ENCODE results near the gene ZNF729.
"Not testable (repeated sequence)": the region's sequence is repeated elsewhere in the genome, so short reads cannot be mapped to it uniquely, and the experiment has no call there.

ZNF729 gene

DNA sequence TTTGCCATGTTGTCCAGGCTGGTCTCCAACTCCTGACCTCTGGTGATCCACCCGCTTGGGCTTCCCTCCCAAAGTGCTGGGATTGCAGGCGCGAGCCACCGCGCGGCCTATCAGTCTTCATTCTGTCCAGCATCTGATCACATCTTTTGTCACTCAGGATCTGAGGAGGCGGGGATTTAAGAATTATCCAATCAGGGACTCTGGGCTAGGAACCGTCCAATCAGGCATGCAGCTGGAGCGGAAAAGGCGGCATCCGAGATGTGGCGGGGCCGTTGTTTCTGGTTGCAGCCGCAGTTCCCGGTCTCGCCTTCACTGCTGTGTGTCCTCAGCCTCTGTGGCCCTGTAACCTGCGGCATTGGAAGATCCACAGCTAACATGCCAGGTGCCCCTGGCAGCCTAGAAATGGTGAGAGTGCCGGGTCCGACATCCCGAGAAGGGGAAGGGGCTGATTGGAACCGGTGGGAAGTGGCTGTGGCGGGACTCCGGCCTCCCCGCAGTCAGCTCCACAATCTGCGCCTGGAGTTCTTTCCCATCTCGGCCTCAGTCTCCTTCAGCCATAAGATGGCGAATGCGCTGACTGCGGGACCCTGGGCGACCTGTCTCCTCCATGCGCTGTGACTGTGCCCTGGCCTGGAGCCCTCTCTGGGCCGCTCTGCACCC, at the start of gene ZNF729:
Gene ZNF729 (plus strand): TSS at position 291 of the 660 bp plus-strand sequence. CDS start 85 bp downstream, at position 376.
- no peak for FAIRE-seq
- peak; percentile 10 for DNase-seq (ENCODE audit: insufficient read length, low spot score)

DNA sequence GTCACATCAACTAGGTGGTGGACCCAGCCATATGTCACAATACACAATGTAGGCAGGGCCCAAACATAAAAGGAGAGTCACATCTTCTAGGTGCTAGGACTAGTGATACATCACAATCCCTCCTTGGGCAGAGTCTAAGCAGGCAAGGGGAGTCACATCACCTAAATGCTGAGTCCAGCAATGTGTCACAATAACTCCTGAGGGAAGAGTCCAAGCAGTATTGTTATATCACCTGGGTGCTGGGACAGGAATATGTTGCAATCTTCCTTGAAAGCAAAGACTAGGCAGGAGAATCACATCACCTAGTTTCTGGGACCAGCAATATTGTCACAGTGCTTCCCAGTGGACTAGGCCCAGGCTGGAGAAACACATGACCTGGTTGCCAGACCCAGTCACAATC, 29.4 kb upstream of the ZNF729 start:
- DNase-seq (ENCODE audit: insufficient read length, low spot score): no peak
- FAIRE-seq: no peak

DNA sequence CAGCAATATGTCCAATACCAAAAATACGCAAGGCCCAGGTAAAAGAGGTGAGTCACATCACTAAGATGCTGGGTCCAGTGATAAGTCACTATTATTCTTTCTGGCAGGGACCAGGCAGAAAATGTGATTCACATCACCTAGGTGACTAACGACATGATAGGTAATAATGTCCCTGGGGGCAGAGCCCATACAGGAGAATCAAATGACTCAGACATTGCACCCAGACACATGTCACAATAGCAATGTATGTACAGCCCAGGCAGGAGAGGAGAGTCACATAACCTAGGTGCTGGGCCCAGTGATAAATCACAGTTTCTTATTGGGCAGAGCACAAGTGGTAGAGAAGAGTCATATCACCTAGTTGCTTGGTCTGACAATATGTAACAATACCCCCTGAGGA, 28.9 kb upstream of the ZNF729 start:
- DNase-seq (ENCODE audit: insufficient read length, low spot score) (no peak), FAIRE-seq (no peak)

DNA sequence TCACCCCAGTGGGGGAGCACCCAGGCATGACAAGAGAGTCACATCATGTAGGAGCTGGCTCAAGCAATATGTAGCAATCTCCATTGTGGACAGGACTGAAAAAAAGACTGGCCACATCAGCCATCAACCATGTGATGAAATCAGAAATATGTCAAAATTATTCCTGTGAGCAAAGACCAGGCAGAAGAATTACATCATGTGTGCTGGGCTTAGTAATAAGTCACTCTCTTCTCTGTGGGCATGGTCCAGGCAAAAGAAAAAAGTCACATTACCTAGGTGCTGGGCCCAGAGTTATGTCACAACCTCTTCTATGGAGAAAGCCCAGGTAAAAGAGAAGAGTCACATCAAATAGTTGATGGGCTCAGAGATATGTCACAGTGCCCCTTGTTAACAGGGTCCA, 28.3 kb upstream of the ZNF729 start:
- DNase-seq (ENCODE audit: insufficient read length, low spot score): no peak
- no peak for FAIRE-seq

DNA sequence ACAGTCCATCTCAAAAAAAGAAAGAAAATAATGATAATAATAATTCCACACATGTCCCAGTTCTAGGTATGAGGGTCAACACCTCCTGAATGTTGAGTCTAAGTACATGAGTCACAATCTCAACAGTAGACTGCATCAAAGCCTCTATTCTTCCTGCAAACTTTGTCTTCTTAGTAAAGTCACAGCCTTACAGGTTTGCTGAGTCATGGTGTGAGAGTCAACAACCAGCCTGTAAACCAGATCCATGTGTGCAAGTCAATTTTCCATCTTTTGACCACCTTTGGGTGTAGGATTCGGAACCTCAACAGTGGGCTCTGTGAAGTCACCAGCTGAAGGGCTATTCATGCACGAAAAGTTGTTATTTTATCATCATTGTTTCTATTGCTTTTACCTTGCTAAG, 25.7 kb upstream of the ZNF729 start:
- FAIRE-seq (no peak), DNase-seq (ENCODE audit: insufficient read length, low spot score) (no peak)

DNA sequence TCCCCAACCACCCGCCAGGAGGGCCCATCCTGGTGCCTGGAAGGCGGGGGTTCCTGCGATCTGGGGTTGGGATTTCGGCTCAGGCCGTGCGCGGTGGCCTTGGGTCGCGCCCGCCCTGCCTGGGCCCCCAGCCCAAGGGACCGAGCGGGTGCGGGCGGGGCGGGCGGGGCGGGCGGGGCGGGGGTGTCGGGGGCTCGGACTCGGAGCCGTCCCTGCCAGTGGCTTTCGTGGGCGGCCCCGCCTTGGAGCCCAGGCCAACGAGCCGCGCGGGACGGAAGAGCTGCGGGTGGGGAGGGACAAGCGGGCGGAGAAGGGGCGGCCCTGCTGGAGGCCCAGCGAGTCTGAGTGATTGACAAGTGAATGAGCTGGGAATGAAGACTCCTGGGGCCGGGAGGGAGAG, 24.6 kb upstream of the ZNF729 start:
- no peak for FAIRE-seq
- no peak for DNase-seq (ENCODE audit: insufficient read length, low spot score)

DNA sequence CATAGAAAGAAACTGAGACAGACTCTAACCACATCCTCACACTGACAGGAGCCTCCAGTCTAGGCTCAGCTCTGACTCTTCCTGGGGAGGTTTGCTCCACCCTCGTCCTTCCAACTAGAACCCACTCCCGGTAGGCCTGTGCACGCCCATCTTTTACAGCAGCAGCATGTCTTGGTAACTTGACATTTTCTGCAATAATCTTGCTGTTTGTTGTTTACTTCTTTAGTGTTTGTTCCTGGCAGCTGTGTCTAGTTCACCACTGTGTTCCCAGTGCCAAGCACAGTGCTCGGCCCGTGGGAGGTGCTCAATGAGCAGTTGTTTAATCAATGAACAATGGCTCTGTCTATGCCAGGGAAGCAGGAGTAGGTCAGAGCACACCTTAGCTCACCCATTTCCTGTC, 23.1 kb upstream of the ZNF729 start:
- FAIRE-seq (no peak), DNase-seq (ENCODE audit: insufficient read length, low spot score) (no peak)

DNA sequence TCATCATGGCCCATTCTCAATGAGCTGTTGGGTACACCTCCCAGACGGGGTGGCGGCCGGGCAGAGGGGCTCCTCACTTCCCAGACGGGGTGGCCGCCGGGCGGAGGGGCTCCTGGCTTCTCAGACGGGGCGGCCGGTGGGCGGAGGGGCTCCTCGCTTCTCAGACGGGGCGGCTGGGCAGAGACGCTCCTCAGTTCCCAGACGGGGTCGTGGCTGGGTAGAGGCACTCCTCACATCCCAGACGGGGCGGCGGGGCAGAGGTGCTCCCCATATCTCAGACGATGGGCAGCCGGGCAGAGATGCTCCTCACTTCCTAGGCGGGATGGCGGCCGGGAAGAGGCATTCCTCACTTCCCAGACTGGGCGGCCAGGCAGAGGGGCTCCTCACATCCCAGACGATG, 35.3 kb downstream of the ZNF729 start:
- not testable (repeated sequence) for FAIRE-seq

DNA sequence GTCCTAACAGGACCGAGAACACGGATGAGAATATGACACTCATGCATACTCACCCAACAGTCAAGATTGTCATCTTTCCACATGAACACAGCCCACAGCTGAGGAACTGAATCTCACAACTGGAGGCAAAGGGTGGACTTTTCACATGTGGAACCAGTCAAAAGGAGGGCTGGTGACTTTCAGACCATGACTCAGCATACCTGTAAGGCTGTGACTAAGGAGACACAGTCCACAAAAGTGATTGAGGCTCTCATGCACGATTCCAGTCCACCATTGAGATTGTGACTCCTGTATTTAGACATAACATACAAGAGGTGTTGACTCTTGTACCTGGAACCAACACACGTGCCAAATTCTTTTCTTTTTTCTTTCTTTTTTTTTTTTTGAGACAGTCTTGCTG, 40.0 kb downstream of the ZNF729 start:
- no peak for DNase-seq (ENCODE audit: insufficient read length, low spot score)
- no peak for FAIRE-seq

More for the DNA sequence above, 35.3 kb downstream of the ZNF729 start:
- DNase-seq (ENCODE audit: insufficient read length, low spot score): not testable (repeated sequence)

DNA sequence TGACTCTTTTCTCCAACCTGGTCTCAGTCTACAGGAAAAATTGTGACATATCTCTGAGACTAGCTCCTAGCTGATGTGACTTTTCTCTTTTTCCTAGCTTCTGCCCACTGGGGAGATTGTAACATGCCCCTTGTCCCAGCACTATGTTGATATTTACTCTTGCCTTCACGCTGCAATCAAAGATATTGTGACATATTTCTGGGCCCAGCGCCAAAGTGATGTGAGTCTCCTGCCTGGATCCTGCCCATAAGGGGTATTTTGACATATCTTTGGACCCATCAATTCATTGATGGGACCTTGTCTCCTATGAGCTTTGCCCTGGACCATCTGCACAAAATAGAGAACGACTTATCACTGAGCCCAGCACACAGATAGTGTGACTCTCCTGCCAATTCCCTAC, 41.1 kb downstream of the ZNF729 start:
- no peak for FAIRE-seq
- no peak for DNase-seq (ENCODE audit: insufficient read length, low spot score)

DNA sequence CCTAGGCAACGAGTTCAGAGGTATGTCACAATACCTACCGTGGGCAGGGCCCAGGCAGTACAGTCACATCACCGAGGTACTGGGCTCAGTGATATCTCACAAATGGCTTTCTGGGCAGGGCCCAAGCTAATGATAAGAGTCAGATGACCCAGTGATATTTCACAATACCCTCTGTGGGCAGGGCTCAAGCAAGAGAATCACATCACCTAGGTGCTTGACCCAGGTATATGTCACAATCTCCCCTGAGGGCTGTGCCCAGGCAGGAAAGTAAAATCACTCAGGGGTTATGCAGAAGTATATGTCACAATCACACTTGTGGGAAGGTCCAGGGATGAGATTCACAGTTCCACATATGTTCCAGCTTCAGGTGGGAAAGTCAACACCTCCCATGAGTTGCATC, 45.3 kb downstream of the ZNF729 start:
- FAIRE-seq: no peak

DNA sequence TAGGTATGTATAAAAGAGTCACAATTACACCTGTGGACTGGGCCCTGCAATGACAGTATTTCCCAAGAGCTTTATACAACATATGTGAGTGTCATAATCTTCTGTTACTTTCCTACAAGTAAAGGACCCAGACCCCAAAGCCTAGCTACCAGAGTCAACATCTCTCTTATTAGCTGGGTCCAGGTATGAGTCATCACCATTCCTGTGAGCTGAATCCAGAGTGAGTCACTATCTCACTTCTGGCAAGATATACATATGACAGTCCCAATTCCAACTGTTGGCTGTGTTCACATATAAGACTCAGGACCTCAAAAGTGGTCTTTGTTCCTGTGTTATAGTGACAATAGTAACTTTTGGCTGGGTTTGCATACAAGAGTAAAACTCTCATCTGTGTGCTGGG, 46.7 kb downstream of the ZNF729 start:
- FAIRE-seq: no peak

More for the DNA sequence above, 45.3 kb downstream of the ZNF729 start:
- DNase-seq (ENCODE audit: insufficient read length, low spot score): no peak

DNA sequence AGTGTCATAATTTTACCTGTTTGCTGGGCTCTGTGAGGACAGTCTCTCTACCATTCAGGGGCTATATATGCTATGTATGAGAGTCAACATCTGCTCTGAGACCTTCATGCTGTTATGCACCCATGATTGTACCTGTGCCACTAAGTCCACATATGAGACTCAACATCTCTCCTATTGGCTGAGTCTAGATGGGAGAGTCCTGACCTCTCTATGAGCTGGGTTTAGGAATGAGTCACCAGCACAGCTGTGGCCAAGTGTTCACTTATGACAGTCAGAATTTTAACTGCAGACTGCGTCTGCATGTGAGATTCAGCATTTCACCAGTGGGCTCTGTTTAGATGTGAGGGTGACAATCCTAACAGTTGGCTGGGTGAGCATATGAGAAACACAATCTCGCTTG, 49.5 kb downstream of the ZNF729 start:
- FAIRE-seq (no peak), DNase-seq (ENCODE audit: insufficient read length, low spot score) (no peak)

More for the DNA sequence above, 46.7 kb downstream of the ZNF729 start:
- DNase-seq (ENCODE audit: insufficient read length, low spot score): peak; percentile 12

DNA sequence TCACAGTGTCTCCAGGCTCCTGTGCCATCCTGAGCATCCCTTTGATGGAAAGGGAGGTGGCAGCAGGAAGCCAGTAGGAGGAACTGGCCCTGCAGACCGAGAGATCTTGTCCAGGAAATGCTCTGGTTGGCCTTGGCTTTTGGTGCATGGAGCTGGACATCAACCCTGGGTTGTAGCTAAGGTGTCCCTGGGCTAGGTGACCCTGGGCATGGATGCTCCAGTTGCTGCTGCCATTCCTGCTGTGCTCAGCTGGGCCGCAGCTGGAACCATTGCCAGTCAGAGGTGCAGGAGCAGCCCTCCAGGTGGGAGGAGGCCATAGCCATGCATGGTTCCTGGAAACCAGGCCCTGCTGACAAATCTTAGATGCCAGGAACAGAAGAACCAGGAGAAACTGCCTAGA, 68.4 kb downstream of the ZNF729 start:
- DNase-seq (ENCODE audit: insufficient read length, low spot score) (no peak), FAIRE-seq (no peak)

Measured in HTR-8/SVneo (cell line).